Adrenal gland (tissue), 12 donors: ENCODE data around the gene HRAS. TPM values are rescaled to one million over a fixed set of nuclear protein-coding genes. Genes with fewer than 3 reads are reported as not detected.
A peak's percentile ranks its signal among the peaks of the same experiment; 100 is the strongest.

Experiments
- DNase-seq, 7 donors: peaks; one replicate each; pipeline ENCODE4 v3.0.0-alpha.2; 2019 to 2020
- H3K27ac ChIP-seq, 5 donors: fragments of 200-600 bp; sonication (generic) in 4 of 5; 1 replicate in 3 of 5; 2 replicates in 2 of 5; pipeline versions ENCODE4 v1.5.1 to v1.8.0; 2016 to 2020; ENCODE audit warnings: mild to moderate bottlenecking in 1 of 5
- H3K27me3 ChIP-seq: fragments of 200-600 bp; 2 replicates; pipeline ENCODE4 v1.8.0; 2021
- H3K36me3 ChIP-seq, 2 donors: fragments of 200-600 bp; replicated peaks in 1 of 2; 1 replicate in 1 of 2; 2 replicates in 1 of 2; pipeline versions ENCODE4 v1.5.1 to v1.8.0; 2018 to 2022
- H3K4me1 ChIP-seq, 2 donors: fragments of 200-600 bp; replicated peaks in 1 of 2; 1 replicate in 1 of 2; 2 replicates in 1 of 2; pipeline versions ENCODE4 v1.5.1 to v1.8.0; 2018 to 2021
- H3K4me3 ChIP-seq, 4 donors: fragments of 200-600 bp; sonication (generic) in 3 of 4; one replicate each; pipeline ENCODE4 v1.5.1; 2016 to 2018
- H3K9me3 ChIP-seq, 3 donors: fragments of 200-600 bp; sonication (generic) in 1 of 3; replicated peaks in 1 of 3; 1 replicate in 2 of 3; 2 replicates in 1 of 3; pipeline versions ENCODE4 v1.5.1 to v1.8.0; 2016 to 2021
- POLR2A ChIP-seq, 2 donors: fragments of 450-650 bp; IDR thresholded peaks; one replicate each; pipeline ENCODE4 v1.6.1; 2017; ENCODE audit warnings: antibody characterized with exemption in 2 of 2, mild to moderate bottlenecking in 2 of 2, moderate library complexity in 1 of 2
- WGBS, 4 donors: extraction: QIAGEN DNeasy Blood & Tissue Kit in 2 of 4; methylation state at CpG; one replicate each; pipeline versions ENCODE4 v1.1.5 to v1.1.7; 2013 to 2017; 5-methylcytosine and 5-hydroxymethylcytosine counted together
- intact Hi-C, 2 donors: fragments of 100-400 bp; cut with DNase I; formaldehyde crosslinking; loops; one replicate each; pipeline versions ENCODE4 v1.14.1 to v1.15.0; 2022 to 2023
- polyA plus RNA-seq, 3 donors: library from polyadenylated mRNA; stranded (reverse); fragments of 200-250 nt in 2 of 3; fragments of 350-450 nt in 1 of 3; fragmentation: Illumina TruSeq in 1 of 3; extraction: RNeasy Lipid Tissue Mini Kit (QIAGEN cat#74804) in 1 of 3; gene quantifications; one replicate each; pipeline ENCODE4 v1.2.3, GENCODE V29; 2013 to 2014
- total RNA-seq, 9 donors: library from RNA; depleted of rRNA in 4 of 9; stranded (reverse); fragments of >200 nt in 4 of 9; fragments of 120-200 nt in 1 of 9; fragmentation: NEBNext Ultra II Directional in 1 of 9; extraction: Animal tissue kit (Norgen Biotek cat#: 25700) in 1 of 9; gene quantifications; one replicate each; pipeline versions ENCODE4 v1.1.0 to v1.2.4, GENCODE V29; 2013 to 2023
- TF ChIP-seq, protein P1 (sequence below), 6 experiments: fragments of 450-650 bp in 4 of 6; fragments of 200-600 bp in 2 of 6; sonication (generic) in 1 of 6; IDR thresholded peaks; 1 replicate in 5 of 6; 2 replicates in 1 of 6; pipeline versions ENCODE4 v1.5.1 to v1.8.0; 2016 to 2021; ENCODE audit warnings: antibody characterized with exemption in 6 of 6, mild to moderate bottlenecking in 2 of 6, moderate library complexity in 1 of 6
- donor health status: healthy with polysubstance abuse.
- donor health status: Bipolar disorder and iron deficiency.
- donor health status: DM: yes; HTN: yes; CAD: no.
- donor health status: DM: no; HTN: no; CAD: no.
- donor health status: DM: no; HTN: no; CAD: no.
- donor health status: DM: yes; HTN: yes; CAD: no.

The HRAS gene
- total and polyA plus RNA-seq, 12 donors: 10.8 to 190 (median 39.0) TPM

GRCh38 chr11:504994-505344 is 30.4 kb downstream of the HRAS start:
- intact Hi-C loops: loop anchor here (5.0 to 10.0 kb wide), 2 partner anchors 50 to 53 kb away; partner anchors contain the start of gene PTDSS2 (in 2 of the 2)
- Histone ChIP-seq H3K27ac (peak overlapping the region in 4 of 5 donors; percentile 67 to 85 (median 82)), H3K36me3 (peaks cover 0 to 20% of the 10 kb centered on the region in 2 donors), H3K4me1 (peaks cover 27 to 43% of the 10 kb centered on the region in 2 donors), H3K9me3 (no peaks in the 10 kb centered on the region), H3K4me3 (peak overlapping the region in 1 of 4 donors; percentile 56), H3K27me3 (no peaks in the 10 kb centered on the region)
- no peak for DNase-seq
- WGBS, 4 donors: 62 to 75% (median 68%) methylated on average over 7 of the region's 7 CpGs
- no peak for TF ChIP-seq POLR2A (IDR thresholded peaks at IDR 0.05)
- TF ChIP-seq, protein P1, sequence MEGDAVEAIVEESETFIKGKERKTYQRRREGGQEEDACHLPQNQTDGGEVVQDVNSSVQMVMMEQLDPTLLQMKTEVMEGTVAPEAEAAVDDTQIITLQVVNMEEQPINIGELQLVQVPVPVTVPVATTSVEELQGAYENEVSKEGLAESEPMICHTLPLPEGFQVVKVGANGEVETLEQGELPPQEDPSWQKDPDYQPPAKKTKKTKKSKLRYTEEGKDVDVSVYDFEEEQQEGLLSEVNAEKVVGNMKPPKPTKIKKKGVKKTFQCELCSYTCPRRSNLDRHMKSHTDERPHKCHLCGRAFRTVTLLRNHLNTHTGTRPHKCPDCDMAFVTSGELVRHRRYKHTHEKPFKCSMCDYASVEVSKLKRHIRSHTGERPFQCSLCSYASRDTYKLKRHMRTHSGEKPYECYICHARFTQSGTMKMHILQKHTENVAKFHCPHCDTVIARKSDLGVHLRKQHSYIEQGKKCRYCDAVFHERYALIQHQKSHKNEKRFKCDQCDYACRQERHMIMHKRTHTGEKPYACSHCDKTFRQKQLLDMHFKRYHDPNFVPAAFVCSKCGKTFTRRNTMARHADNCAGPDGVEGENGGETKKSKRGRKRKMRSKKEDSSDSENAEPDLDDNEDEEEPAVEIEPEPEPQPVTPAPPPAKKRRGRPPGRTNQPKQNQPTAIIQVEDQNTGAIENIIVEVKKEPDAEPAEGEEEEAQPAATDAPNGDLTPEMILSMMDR (IDR thresholded peaks at IDR 0.05): no peak

GRCh38 chr11:504053-504993 is 31.1 kb downstream of the HRAS start:
- no peaks in the 10 kb centered on the region for H3K27me3 ChIP-seq
- peak in 1 of 2 donors; percentile 41 for TF ChIP-seq POLR2A (IDR thresholded peaks at IDR 0.05)
- TF ChIP-seq, protein P1 (IDR thresholded peaks at IDR 0.05): no peak
- H3K27ac ChIP-seq: peak overlapping the region; percentile 54 to 85 (median 81)
- no peaks in the 10 kb centered on the region for H3K9me3 ChIP-seq
- 4 to 15% (median 7%) methylated on average over 32 to 72 of the region's 72 CpGs for WGBS, 4 donors
- DNase-seq: peak in 6 of 7 donors; percentile 57 to 65 (median 60)
- peaks cover 27 to 43% of the 10 kb centered on the region in 2 donors for H3K4me1 ChIP-seq
- H3K36me3 ChIP-seq: peaks cover 0 to 27% of the 10 kb centered on the region in 2 donors
- H3K4me3 ChIP-seq: peak overlapping the region in 3 of 4 donors; percentile 3 to 56 (median 20)
- intact Hi-C loops: loop anchor here (5.0 to 10.0 kb wide), 2 partner anchors 50 to 52 kb away; partner anchors contain the start of gene PTDSS2 (in 2 of the 2)

GRCh38 chr11:503179-503981 is 32.0 kb downstream of the HRAS start:
- Histone ChIP-seq H3K27me3 (no peaks in the 10 kb centered on the region), H3K9me3 (no peaks in the 10 kb centered on the region), H3K36me3 (peaks cover 0 to 36% of the 10 kb centered on the region in 2 donors), H3K4me3 (peak overlapping the region in 2 of 4 donors; percentile 20 to 56), H3K27ac (peak overlapping the region; percentile 54 to 85 (median 81)), H3K4me1 (peaks cover 27 to 43% of the 10 kb centered on the region in 2 donors)
- no peak for TF ChIP-seq POLR2A (IDR thresholded peaks at IDR 0.05)
- TF ChIP-seq, protein P1 (IDR thresholded peaks at IDR 0.05): no peak
- peak; percentile 48 to 77 (median 70) for DNase-seq
- intact Hi-C loops: loop anchor here (5.0 to 10.0 kb wide), 2 partner anchors 49 to 51 kb away; partner anchors contain the start of gene PTDSS2 (in 2 of the 2)
- 23 to 64% (median 38%) methylated on average over 8 to 24 of the region's 24 CpGs for WGBS, 4 donors
